ENCODE measurements around the gene MYBPH. TPM values are rescaled to one million over a fixed set of nuclear protein-coding genes. Genes with fewer than 3 reads are reported as not detected.

MYBPH gene
- total and polyA plus RNA-seq, 12 donors, result 0.64 TPM; not detected in 11

DNA sequence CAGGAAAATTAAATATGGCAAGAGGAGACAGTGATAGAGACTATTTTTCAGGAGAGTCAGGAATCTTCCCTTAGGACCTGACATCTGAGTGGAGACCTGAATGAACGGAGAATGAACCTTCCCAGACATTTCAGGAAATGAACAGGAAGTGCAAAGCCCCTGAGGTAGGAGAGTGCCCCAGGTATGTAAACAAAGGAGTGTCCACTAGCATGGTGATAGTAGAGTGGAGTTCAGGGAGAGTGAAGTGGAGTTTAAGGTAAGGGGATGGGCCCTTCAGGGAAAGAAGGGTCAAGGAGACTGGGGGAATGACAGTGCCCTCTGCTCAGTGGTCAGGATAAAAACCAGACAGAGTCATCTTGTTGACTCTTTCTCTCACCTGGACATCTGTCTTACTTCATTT is 19.3 kb downstream of the MYBPH start:
- TF ChIP-seq, protein P1, sequence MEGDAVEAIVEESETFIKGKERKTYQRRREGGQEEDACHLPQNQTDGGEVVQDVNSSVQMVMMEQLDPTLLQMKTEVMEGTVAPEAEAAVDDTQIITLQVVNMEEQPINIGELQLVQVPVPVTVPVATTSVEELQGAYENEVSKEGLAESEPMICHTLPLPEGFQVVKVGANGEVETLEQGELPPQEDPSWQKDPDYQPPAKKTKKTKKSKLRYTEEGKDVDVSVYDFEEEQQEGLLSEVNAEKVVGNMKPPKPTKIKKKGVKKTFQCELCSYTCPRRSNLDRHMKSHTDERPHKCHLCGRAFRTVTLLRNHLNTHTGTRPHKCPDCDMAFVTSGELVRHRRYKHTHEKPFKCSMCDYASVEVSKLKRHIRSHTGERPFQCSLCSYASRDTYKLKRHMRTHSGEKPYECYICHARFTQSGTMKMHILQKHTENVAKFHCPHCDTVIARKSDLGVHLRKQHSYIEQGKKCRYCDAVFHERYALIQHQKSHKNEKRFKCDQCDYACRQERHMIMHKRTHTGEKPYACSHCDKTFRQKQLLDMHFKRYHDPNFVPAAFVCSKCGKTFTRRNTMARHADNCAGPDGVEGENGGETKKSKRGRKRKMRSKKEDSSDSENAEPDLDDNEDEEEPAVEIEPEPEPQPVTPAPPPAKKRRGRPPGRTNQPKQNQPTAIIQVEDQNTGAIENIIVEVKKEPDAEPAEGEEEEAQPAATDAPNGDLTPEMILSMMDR (IDR thresholded peaks at IDR 0.05), result no peak
- no peak for TF ChIP-seq POLR2A (IDR thresholded peaks at IDR 0.05)
- no peak overlapping the region for H3K4me3 ChIP-seq
- no peaks in the 10 kb centered on the region for H3K9me3 ChIP-seq (replicated peaks in 1 of 3)
- H3K27ac ChIP-seq, result no peak overlapping the region
- DNase-seq, result no peak
- peaks cover 0 to 7% of the 10 kb centered on the region in 2 donors for H3K4me1 ChIP-seq (replicated peaks in 1 of 2)
- H3K27me3 ChIP-seq, result no peaks in the 10 kb centered on the region
- 85 to 94% (median 88%) methylated on average over 1 of the region's 1 CpG for WGBS, 4 donors
- intact Hi-C loops (cut with DNase I), result no loop called here
- no peaks in the 10 kb centered on the region for H3K36me3 ChIP-seq (replicated peaks in 1 of 2)

DNA sequence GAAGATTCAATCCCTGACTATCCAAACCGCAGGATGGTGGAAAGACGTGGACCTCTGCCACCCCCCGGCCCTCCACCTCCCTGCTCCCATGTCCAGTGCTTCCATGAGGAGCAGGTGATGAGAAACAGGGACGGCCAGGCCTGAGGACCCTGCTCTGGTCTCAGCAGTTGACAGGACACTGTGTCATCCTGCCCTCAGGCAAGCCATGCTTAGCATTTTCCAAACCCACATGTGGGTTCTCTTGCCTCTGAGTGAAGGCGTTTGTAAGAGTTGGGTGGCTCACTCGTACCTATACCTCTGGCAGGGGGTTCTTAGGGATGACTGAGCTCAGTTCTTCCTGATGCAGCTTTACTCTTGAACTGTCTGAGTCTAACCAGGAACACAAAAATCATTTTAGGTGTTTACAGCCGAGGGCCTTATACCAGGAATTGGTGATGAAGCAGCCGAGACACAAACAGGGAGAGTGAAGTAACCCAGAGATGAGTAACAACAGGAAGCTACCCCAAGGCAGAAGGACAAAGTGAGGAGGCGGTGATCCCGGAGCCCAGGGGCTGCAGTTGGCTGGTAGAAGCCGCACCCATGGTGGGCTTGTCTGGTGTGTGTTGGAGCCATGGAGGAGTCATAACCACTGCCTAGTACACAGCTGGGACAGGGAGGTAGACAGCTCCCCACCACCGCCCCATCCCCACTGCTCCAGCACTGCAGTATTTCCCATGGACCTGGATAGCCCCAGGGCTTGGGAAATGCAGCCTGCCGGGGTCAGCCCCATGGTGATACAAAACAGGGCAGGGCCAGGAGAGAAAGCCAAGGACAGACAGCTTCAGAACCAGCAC is 21.4 kb downstream of the MYBPH start:
- DNase-seq, result no peak
- peaks cover 0 to 7% of the 10 kb centered on the region in 2 donors for H3K4me1 ChIP-seq (replicated peaks in 1 of 2)
- no peak overlapping the region for H3K27ac ChIP-seq
- intact Hi-C loops (cut with DNase I), result no loop called here
- no peaks in the 10 kb centered on the region for H3K36me3 ChIP-seq (replicated peaks in 1 of 2)
- H3K4me3 ChIP-seq, result no peak overlapping the region
- no peaks in the 10 kb centered on the region for H3K9me3 ChIP-seq (replicated peaks in 1 of 3)
- H3K27me3 ChIP-seq, result no peaks in the 10 kb centered on the region
- no peak for TF ChIP-seq POLR2A (IDR thresholded peaks at IDR 0.05)
- TF ChIP-seq, protein P1 (IDR thresholded peaks at IDR 0.05), result no peak
- 66 to 78% (median 72%) methylated on average over 13 of the region's 13 CpGs for WGBS, 4 donors

DNA sequence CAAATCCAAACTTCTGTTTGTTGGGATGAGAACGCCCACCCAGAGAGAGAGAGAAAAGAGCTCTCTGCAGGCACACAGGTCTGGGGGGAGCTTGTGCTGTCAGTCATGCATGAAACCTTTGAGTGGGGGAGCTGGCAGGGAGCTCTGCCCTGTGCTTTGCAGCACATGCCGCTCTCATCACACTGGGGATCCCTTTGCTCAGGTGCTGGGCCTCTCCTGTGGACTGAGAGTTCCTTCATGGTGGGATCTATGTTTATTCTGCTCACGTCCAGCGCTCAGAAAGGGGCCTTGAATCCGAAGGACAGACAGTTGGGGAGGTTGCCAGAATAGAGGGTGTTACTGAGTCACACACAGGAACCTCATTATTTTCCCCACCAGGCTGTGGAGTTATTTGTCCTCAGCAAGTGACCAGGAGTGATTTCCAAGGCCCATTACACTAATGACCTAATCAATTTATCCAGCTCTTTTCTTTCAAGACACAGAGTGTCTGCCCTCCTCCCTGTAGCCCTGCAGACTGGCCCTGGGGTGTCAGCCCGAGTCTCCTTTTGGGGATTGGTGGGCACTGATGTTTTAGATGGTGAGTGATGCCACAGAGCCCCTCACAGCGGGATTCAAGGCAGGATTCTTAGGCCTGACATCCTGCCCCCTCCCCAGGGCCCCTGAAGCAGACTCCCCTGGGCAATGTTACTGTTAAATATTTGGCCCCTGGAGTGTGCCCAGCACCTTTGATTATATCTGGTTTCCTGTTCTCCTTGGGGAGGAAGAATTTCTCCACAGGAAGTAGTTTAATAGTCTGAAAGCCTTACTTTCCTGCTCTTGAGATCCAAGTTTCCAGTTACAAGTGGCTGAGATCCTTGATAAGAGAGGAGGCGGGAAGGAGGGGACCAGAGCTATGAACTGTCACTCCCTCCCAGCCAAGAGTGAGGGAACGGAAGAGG is 22.3 kb downstream of the MYBPH start:
- H3K4me3 ChIP-seq, result no peak overlapping the region
- intact Hi-C loops (cut with DNase I), result no loop called here
- WGBS, 4 donors, result 68 to 72% (median 69%) methylated on average over 7 to 9 of the region's 9 CpGs
- H3K27ac ChIP-seq, result no peak overlapping the region
- no peaks in the 10 kb centered on the region for H3K36me3 ChIP-seq (replicated peaks in 1 of 2)
- no peaks in the 10 kb centered on the region for H3K9me3 ChIP-seq (replicated peaks in 1 of 3)
- DNase-seq, result peak in 1 of 7 donors; percentile 11
- TF ChIP-seq, protein P1 (IDR thresholded peaks at IDR 0.05), result no peak
- TF ChIP-seq POLR2A (IDR thresholded peaks at IDR 0.05), result no peak
- no peaks in the 10 kb centered on the region for H3K27me3 ChIP-seq
- peaks cover 0 to 7% of the 10 kb centered on the region in 2 donors for H3K4me1 ChIP-seq (replicated peaks in 1 of 2)

Measured in adrenal gland (tissue), 12 donors.